DMS53 treated with DMSO at 0.1 percent for 48 hours (cell line): Measurements from ENCODE around the gene GSS.

Experiments
- DNase-seq: peaks from one replicate; lab custom pipeline; 2025; ENCODE audit not compliant: unreplicated experiment; lab: John Stamatoyannopoulos, UW

GSS gene

GRCh38 chr20:34993941-34994508 is 38.4 kb upstream of the GSS start:
- DNase-seq = no peak

- DNase-seq = no peak
Observed at GRCh38 chr20:34992751-34993417, 37.3 kb upstream of the GSS start.

GRCh38 chr20:34990661-34991214 is 35.1 kb upstream of the GSS start:
- no peak for DNase-seq

GRCh38 chr20:34990231-34990630 is 34.6 kb upstream of the GSS start:
- DNase-seq = no peak

GRCh38 chr20:34989670-34990069 is 34.1 kb upstream of the GSS start:
- DNase-seq = no peak

GRCh38 chr20:34989118-34989517 is 33.5 kb upstream of the GSS start:
- no peak for DNase-seq

GRCh38 chr20:34988191-34988540 is 32.6 kb upstream of the GSS start:
- DNase-seq = no peak

- DNase-seq = no peak
Observed at GRCh38 chr20:34987288-34988190, 31.9 kb upstream of the GSS start.

GRCh38 chr20:34986311-34987287 is 31.0 kb upstream of the GSS start:
- DNase-seq = no peak

- DNase-seq = no peak
Observed at GRCh38 chr20:34985461-34986310, 30.1 kb upstream of the GSS start.

- no peak for DNase-seq
Observed at GRCh38 chr20:34984756-34985261, 29.2 kb upstream of the GSS start.

GRCh38 chr20:34983995-34984735 is 28.6 kb upstream of the GSS start:
- DNase-seq = no peak

- no peak for DNase-seq
Observed at GRCh38 chr20:34983089-34983820, 27.6 kb upstream of the GSS start.

GRCh38 chr20:34982270-34983088 is 26.9 kb upstream of the GSS start:
- DNase-seq = no peak

- no peak for DNase-seq
Observed at GRCh38 chr20:34980543-34981233, 25.1 kb upstream of the GSS start.

GRCh38 chr20:34979366-34980153 is 24.0 kb upstream of the GSS start:
- no peak for DNase-seq
